GM21619 (cell line): Measurements from ENCODE around the gene NMT2.
A peak's percentile ranks its signal among the peaks of the same experiment; 100 is the strongest.
"Not testable (repeated sequence)": the region's sequence is repeated elsewhere in the genome, so short reads cannot be mapped to it uniquely, and the experiment has no call there.

Experiments
- ATAC-seq: cut with Tn5 transposase; IDR thresholded peaks from one replicate; pipeline ENCODE4 v1.9.1; 2021; ENCODE audit not compliant: unreplicated experiment

Gene NMT2

GRCh38 chr10:15168291-15168785, at the start of gene NMT2:
Gene NMT2, minus strand, starts transcription at chr10:15168693. Its CDS starts 81 bp downstream, at chr10:15168612.
- peak; percentile 82 for ATAC-seq

- no peak for ATAC-seq
Measured at GRCh38 chr10:15216700-15217099, 48.2 kb upstream of the NMT2 start.

- no peak for ATAC-seq
Measured at GRCh38 chr10:15214237-15214636, 45.7 kb upstream of the NMT2 start.

GRCh38 chr10:15213461-15213861, 45.0 kb upstream of the NMT2 start:
- no peak for ATAC-seq

GRCh38 chr10:15211464-15211979, 43.0 kb upstream of the NMT2 start:
- no peak for ATAC-seq

GRCh38 chr10:15210521-15210920, 42.0 kb upstream of the NMT2 start:
- ATAC-seq, result no peak

- ATAC-seq, result peak; percentile 73
Measured at GRCh38 chr10:15209827-15210509, 41.5 kb upstream of the NMT2 start.

GRCh38 chr10:15208221-15208620, 39.7 kb upstream of the NMT2 start:
- ATAC-seq, result no peak

- ATAC-seq, result not testable (repeated sequence)
Measured at GRCh38 chr10:15207410-15207809, 38.9 kb upstream of the NMT2 start.

- no peak for ATAC-seq
Measured at GRCh38 chr10:15202639-15203038, 34.1 kb upstream of the NMT2 start.

- ATAC-seq, result not testable (repeated sequence)
Measured at GRCh38 chr10:15202301-15202621, 33.8 kb upstream of the NMT2 start.

- ATAC-seq, result no peak
Measured at GRCh38 chr10:15201589-15202300, 33.3 kb upstream of the NMT2 start.

- no peak for ATAC-seq
Measured at GRCh38 chr10:15200626-15201025, 32.1 kb upstream of the NMT2 start.

GRCh38 chr10:15197911-15198310, 29.4 kb upstream of the NMT2 start:
- ATAC-seq, result no peak

GRCh38 chr10:15197276-15197675, 28.8 kb upstream of the NMT2 start:
- no peak for ATAC-seq

GRCh38 chr10:15196021-15196834, 27.7 kb upstream of the NMT2 start:
- ATAC-seq, result no peak

GRCh38 chr10:15189133-15189885, 20.8 kb upstream of the NMT2 start:
- ATAC-seq, result no peak

- no peak for ATAC-seq
Measured at GRCh38 chr10:15188603-15189002, 20.1 kb upstream of the NMT2 start.

GRCh38 chr10:15183689-15184481, 15.4 kb upstream of the NMT2 start:
- ATAC-seq, result no peak
